Stimulated activated CD4-positive, alpha-beta T cell treated with anti-CD3 and anti-CD28 coated beads, Interleukin-15, amount 100 ng/mL, for 48 hours (primary cell): ENCODE data around the gene ADARB1.
"Not testable (repeated sequence)": the region's sequence is repeated elsewhere in the genome, so short reads cannot be mapped to it uniquely, and the experiment has no call there.

Source experiments
- DNase-seq, 2 donors: peaks; one replicate each; pipeline ENCODE4 v3.0.0-alpha.2; 2020; ENCODE audit warnings: low read depth in 2 of 2

Gene ADARB1

DNA sequence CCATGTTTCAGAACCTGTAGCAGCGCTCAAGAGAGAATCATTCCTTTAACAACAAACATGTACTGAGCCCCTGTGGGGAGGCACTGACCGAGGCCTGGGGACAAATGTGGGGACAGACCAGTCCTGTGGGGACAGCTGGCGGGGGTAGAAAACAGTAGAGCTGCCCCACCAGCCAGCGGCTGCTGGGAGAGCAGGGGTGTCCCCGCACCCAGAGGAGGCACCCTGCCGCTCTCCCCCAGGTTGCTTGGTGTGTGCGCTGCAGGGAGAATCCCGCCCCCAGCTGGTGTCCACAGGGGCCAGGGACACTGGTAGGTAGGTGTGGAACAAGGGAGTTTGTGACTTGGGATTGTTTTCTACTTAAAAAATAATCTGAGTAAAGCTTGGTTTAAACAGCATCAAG lies 62.1 kb downstream of the ADARB1 start:
- no peak for DNase-seq

GRCh38 chr21:45136927-45137611 lies 62.7 kb downstream of the ADARB1 start:
- peak; percentile 43 to 61 for DNase-seq

- no peak for DNase-seq
Measured at GRCh38 chr21:45137612-45137937, 63.2 kb downstream of the ADARB1 start.

- peak; percentile 52 to 71 for DNase-seq
Measured at GRCh38 chr21:45138199-45139002, 64.0 kb downstream of the ADARB1 start.

DNA sequence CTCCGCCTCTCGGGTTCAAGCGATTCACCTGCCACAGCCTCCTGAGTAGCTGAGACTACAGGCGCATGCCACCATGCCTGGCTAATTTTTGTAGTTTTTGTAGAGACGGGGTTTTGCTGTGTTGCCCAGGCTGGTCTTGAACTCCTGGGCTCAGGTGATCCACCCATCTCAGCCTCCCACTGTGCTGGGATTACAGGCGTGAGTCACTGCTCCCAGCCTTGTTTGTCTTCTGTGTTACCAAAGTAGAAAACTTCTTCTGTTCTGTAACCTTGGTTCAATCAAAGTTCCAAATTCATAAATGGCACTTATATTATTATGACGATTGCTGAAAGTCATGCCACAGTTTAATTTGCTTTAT lies 64.6 kb downstream of the ADARB1 start:
- DNase-seq = not testable (repeated sequence)

GRCh38 chr21:45139473-45139872 lies 65.1 kb downstream of the ADARB1 start:
- no peak for DNase-seq

DNA sequence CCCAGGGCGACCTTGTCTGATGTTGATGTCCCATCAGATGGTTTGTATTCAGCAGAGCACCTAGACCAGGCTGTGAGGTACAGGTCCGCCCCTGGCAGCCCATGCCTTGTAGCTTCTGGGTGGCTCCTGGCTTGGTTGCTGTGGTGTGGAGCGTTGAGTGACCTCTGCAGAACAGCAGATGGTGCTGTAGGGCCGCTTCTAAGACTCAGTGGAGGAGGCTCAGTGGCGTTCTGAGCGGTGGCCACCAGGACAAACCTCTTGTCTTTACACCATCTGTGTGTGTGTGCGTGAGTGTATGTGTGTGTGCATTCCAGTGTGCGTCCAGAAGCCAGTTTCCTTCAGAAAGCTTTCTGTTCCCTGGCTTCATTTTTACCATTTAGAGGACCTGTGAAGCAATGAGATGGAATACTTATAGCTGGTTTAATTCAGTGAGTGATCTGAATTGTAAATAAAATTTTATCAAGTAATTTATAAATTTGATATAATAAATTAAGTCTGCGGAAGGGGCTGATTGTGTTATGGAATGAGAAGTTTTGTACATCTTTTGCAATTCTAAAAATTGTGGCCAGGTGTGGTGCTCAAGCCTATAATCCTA lies 66.1 kb downstream of the ADARB1 start:
- peak; percentile 48 to 58 for DNase-seq

GRCh38 chr21:45140944-45141343 lies 66.6 kb downstream of the ADARB1 start:
- not testable (repeated sequence) for DNase-seq

DNA sequence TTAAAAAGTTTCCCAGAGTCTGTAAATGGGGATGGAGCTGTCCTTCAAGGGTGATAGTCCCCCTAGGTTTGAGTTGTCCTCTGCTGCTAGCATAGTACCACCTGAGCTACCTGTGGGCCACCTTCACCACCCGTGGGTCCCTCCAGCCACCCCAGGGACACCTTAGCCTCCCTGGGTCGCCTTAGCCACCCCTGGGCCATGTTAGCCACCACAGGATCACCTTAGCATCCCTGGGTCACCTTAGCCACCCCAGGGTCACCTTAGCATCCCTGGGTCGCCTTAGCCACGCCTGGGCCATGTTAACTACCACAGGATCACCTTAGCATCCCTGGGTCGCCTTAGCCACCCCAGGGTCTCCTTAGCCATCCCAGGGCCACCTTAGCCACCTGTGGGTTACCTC lies 67.1 kb downstream of the ADARB1 start:
- no peak for DNase-seq

DNA sequence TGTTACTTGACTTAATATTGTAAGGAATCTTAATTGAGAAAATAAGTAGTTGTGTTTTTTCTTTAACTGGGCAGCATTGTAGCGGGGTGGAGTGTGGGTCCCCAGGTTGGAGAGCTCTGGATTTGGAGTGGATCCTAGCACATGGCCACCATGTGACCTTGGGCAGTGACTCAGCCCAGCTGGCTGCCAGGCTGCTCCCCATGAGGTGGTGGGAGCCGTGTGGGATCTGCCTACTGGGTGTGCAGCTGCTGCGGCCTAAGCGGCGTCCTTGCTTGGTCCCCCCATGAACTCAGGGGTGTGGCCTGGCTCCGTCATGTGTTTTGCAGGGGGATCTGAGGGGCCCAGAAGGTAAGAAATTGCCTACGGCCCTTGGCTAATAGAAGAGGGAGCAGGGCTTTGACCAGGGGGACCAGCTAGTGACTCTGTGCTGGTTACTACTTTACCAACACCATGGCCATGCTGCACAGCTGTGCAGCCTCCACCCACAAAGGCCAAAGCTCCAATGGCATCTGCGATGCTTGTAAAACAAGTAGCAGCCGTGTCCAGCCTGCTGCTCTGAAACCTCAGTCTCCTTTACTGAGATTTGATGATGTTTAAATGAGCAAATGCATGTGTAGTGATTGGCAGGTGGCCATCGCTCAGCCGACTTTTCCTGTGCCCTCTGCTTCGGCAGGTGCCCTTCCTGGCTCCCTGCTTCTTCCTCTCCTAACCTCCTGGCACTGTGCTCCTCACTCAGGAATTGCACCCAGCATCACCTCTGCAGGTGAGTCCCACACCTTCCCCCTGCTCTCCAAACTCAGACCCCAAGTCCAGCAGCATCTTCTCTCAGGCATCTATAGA lies 68.3 kb downstream of the ADARB1 start:
- DNase-seq = no peak

- no peak for DNase-seq
Measured at GRCh38 chr21:45143855-45144254, 69.5 kb downstream of the ADARB1 start.

- no peak for DNase-seq
Measured at GRCh38 chr21:45145146-45145545, 70.8 kb downstream of the ADARB1 start.

- not testable (repeated sequence) for DNase-seq
Measured at GRCh38 chr21:45145846-45146245, 71.5 kb downstream of the ADARB1 start.

DNA sequence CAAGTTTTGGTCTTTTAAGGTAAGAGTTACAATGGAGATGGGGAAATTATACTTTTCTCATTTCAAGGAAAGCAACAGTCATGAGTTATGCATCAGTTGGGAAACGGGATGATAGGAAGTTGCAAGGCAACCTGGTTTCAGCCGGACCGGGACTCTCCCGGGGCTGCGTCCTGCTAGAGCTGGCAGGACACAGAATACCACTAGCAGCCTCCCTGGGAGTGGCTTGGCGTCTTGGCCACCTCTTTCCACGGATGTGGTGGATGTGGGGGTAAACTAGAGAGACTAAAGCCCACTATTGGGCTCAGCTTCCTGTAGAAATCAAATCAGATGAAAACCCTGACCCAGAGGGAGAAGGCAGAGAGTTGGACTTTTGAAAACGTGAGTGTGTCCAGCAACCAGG lies 71.9 kb downstream of the ADARB1 start:
- DNase-seq = no peak

DNA sequence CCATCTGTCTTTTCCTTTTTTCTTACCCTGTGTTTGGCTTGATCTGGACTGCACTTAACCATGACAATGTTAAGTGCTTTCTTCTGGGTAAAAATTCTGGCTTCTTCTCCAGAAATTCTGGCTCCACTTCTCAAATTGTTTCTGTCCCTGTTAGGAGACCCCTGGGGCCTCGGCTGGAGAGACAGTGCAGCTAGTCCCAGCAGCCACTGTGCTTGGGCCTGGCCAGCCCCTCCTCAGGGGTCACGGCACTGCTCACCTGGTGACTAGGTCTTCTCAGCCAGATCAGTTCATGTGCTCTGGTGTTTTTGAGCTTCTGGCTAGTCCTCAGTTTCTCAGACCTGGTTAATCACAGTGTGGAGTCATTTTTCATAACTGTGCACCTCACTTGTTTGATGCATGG lies 72.4 kb downstream of the ADARB1 start:
- no peak for DNase-seq

GRCh38 chr21:45147473-45148315 lies 73.3 kb downstream of the ADARB1 start:
- no peak for DNase-seq

GRCh38 chr21:45148316-45148990 lies 74.1 kb downstream of the ADARB1 start:
- no peak for DNase-seq

DNA sequence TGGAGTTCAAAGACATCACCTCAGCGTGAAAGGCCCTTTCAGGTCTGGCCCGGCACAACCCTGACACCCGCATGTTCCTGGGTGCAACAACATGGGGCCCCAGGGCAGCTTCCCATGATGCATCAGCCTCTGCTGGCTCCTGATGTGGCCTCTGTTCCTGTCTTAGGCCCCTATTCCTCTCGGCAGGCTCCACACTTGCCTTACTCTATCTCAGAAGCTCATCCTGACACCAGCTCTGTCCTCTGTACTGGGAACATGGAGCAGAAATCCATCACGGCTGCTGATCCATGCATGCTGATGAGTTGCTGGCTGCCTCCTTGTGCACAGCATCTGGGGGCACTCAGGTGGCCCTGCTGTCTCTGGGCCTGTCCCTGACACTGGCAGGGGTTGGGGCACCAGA lies 74.6 kb downstream of the ADARB1 start:
- no peak for DNase-seq

- no peak for DNase-seq
Measured at GRCh38 chr21:45150638-45151131, 76.3 kb downstream of the ADARB1 start.

DNA sequence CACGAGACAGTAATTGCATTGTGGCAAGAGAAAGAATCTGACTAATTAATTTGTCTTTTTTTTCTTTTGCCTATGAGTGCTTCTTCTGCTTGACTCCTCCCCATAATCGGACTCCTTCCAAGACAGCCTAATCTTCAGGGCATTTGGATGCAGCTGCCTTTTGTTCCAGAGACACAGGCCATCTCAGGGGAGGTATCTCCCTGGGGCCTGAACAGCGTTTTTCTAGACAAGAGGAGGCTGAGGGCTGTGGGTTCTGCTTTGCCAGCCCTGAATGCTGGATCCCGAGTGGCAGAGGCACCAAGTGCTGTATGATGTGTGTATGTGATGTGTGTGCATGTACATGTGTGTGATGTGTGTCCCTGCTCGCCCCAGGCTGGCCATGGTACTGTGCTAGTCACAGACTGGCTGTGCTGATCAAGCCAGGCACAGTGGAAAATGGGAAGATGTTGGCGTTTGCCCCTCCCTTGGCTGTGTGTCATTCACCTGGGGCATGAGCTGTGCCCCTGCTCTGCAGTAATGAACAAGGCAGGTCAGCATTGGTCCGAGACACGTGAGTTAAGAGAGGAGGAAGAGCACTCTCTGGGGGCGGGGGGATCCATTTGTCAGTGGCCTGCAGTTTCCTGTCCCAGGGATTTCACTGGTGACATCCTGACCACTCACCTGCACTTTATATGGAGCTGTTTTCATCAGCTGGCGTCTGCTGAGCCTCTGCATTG lies 77.2 kb downstream of the ADARB1 start:
- no peak for DNase-seq
